Renal cortex interstitium (tissue), 11 donors: ENCODE data around the gene TMEM132D. TPM values are rescaled to one million over a fixed set of nuclear protein-coding genes. Genes with fewer than 3 reads are reported as not detected.
"Not testable (repeated sequence)": the region's sequence is repeated elsewhere in the genome, so short reads cannot be mapped to it uniquely, and the experiment has no call there.

Experiments
- DNase-seq, 11 donors: peaks; one replicate each; pipeline ENCODE4 v3.0.0-alpha.2; 2013; ENCODE audit warnings: low read depth in 9 of 11, low spot score in 4 of 11; ENCODE audit errors: extremely low read depth in 1 of 11
- polyA plus RNA-seq, 3 donors: library from polyadenylated mRNA; unstranded; fragments of 120-200 nt; gene quantifications; one replicate each; pipeline ENCODE4 v1.2.1, GENCODE V29; 2013; ENCODE audit not compliant: insufficient read length in 3 of 3

TMEM132D gene
- polyA plus RNA-seq, 3 donors, result 1.7 to 2.1 (median 1.8) TPM

- no peak for DNase-seq
Observed at GRCh38 chr12:129570796-129571400, 332.9 kb downstream of the TMEM132D start.

- DNase-seq, result no peak
Observed at GRCh38 chr12:129566800-129567199, 337.0 kb downstream of the TMEM132D start.

GRCh38 chr12:129564768-129565167 lies 339.1 kb downstream of the TMEM132D start:
- no peak for DNase-seq

GRCh38 chr12:129563266-129563665 lies 340.6 kb downstream of the TMEM132D start:
- DNase-seq, result no peak

GRCh38 chr12:129561304-129561703 lies 342.5 kb downstream of the TMEM132D start:
- no peak for DNase-seq

- no peak for DNase-seq
Observed at GRCh38 chr12:129559776-129560175, 344.0 kb downstream of the TMEM132D start.

GRCh38 chr12:129558036-129558435 lies 345.8 kb downstream of the TMEM132D start:
- no peak for DNase-seq

- DNase-seq, result no peak
Observed at GRCh38 chr12:129556082-129556481, 347.7 kb downstream of the TMEM132D start.

- no peak for DNase-seq
Observed at GRCh38 chr12:129552996-129553750, 350.7 kb downstream of the TMEM132D start.

- no peak for DNase-seq
Observed at GRCh38 chr12:129551441-129551840, 352.4 kb downstream of the TMEM132D start.

- DNase-seq, result no peak
Observed at GRCh38 chr12:129550353-129550752, 353.5 kb downstream of the TMEM132D start.

- DNase-seq, result no peak
Observed at GRCh38 chr12:129549656-129550055, 354.2 kb downstream of the TMEM132D start.

- DNase-seq, result not testable (repeated sequence)
Observed at GRCh38 chr12:129549020-129549419, 354.8 kb downstream of the TMEM132D start.

- no peak for DNase-seq
Observed at GRCh38 chr12:129544716-129545115, 359.1 kb downstream of the TMEM132D start.

GRCh38 chr12:129540954-129541353 lies 362.9 kb downstream of the TMEM132D start:
- no peak for DNase-seq

GRCh38 chr12:129540249-129540648 lies 363.6 kb downstream of the TMEM132D start:
- DNase-seq, result no peak

- DNase-seq, result not testable (repeated sequence)
Observed at GRCh38 chr12:129538724-129539335, 365.0 kb downstream of the TMEM132D start.

- DNase-seq, result no peak
Observed at GRCh38 chr12:129538137-129538536, 365.7 kb downstream of the TMEM132D start.

GRCh38 chr12:129534966-129535750 lies 368.7 kb downstream of the TMEM132D start:
- no peak for DNase-seq
